RWPE2 (cell line): Measurements from ENCODE around the gene PHLDA2.

Experiments used
- ATAC-seq: fragments of 200-7000 bp; cut with Tn5 transposase; 3 replicates; pipeline ENCODE4 v1.9.1; 2021; ENCODE audit warnings: low read depth
- DNase-seq: peaks from one replicate; pipeline ENCODE4 v3.0.0-alpha.2; 2020; ENCODE audit warnings: low spot score
- H3K27ac ChIP-seq: fragments of 450-650 bp; 2 replicates; pipeline ENCODE4 v1.5.1; 2017; ENCODE audit warnings: mild to moderate bottlenecking; ENCODE audit not compliant: poor library complexity, severe bottlenecking
- H3K27me3 ChIP-seq: fragments of 250-450 bp; sonication (Bioruptor Pico); 2 replicates; pipeline ENCODE4 v1.5.1; 2021; ENCODE audit warnings: mild to moderate bottlenecking, moderate library complexity; ENCODE audit not compliant: insufficient read depth, poor library complexity, severe bottlenecking
- H3K36me3 ChIP-seq: fragments of 250-450 bp; sonication (Bioruptor Pico); 2 replicates; pipeline ENCODE4 v1.5.1; 2020; ENCODE audit warnings: low read depth, mild to moderate bottlenecking, moderate library complexity
- H3K4me1 ChIP-seq: fragments of 250-450 bp; sonication (Bioruptor Pico); 2 replicates; pipeline ENCODE4 v1.5.1; 2021; ENCODE audit warnings: mild to moderate bottlenecking, moderate library complexity; ENCODE audit not compliant: insufficient read depth, poor library complexity, severe bottlenecking
- H3K4me3 ChIP-seq: fragments of 250-450 bp; sonication (Bioruptor Pico); 2 replicates; pipeline ENCODE4 v1.5.1; 2021; ENCODE audit warnings: mild to moderate bottlenecking, moderate library complexity; ENCODE audit not compliant: severe bottlenecking
- H3K9me3 ChIP-seq: fragments of 250-450 bp; sonication (Bioruptor Pico); 2 replicates; pipeline ENCODE4 v1.5.1; 2021; ENCODE audit warnings: mild to moderate bottlenecking, moderate library complexity; ENCODE audit not compliant: severe bottlenecking
- CTCF ChIP-seq: fragments of 450-650 bp; IDR thresholded peaks from one replicate; pipeline ENCODE4 v1.5.1; 2017; ENCODE audit warnings: mild to moderate bottlenecking, moderate library complexity; ENCODE audit not compliant: poor library complexity, severe bottlenecking

PHLDA2 gene

DNA sequence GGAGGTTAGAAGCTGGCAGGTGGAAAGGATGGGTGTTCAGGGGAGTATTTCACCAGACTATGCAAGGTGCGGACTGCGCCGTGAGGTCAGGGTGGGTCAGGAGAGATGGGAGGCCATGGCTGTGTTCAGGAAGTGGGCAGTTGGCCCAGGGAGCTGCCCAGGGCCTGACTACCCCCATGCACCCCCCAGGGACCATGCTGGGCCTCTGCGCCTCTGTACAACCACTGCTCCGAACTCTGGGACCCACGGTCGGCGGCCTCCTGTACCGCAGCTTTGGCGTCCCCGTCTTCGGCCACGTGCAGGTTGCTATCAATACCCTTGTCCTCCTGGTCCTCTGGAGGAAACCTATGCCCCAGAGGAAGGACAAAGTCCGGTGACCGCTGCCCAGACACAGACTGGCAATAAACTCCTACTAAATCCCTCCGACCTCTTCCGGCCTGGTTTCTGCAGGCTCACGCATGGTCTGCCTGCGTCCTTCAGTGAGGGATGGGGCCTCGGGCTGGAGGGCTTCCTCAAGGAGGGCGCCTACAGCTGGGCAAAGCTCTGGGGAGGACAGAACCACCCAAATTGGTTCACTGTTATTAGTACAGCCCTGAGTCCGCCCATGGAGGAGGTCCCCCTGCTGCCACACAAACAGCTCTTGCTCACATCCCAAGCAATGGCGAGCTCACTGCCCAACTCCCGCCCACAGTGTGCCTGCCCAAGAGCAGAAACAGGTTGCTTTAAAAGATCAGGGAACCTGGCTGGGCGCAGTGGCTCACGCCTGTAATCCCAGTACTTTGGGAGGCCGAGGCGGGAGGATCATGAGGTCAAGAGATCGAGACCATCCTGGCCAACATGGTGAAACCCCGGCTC lies 4.2 kb downstream of the PHLDA2 start:
- H3K27me3 ChIP-seq = no peaks in the 10 kb centered on the region
- ATAC-seq = no peak
- H3K4me3 ChIP-seq = no peak overlapping the region
- H3K4me1 ChIP-seq = peaks cover 2% of the 10 kb centered on the region
- TF ChIP-seq CTCF = no peak
- H3K9me3 ChIP-seq = no peaks in the 10 kb centered on the region
- no peak for DNase-seq
- no peak overlapping the region for H3K27ac ChIP-seq
- peaks cover 22% of the 10 kb centered on the region for H3K36me3 ChIP-seq

DNA sequence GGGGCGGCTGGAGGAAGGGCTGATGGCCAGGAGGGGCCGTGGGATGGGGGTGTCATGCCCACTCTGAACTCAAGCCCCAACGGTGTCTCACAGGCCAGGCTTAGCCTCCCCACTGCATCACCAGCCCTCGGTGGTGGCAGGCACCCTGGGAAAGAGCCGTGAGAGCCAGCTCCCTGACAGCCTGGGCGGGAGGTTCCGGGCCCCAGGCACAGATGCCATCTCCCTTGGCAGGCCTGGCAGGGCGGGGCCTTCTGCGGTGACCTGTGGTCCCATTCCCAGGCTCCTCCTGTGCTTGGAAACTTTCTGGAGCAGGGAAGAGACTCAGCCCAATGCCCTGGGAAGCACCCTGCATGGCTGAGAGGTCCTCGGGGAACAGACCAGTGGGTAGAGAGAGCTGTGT lies 4.8 kb downstream of the PHLDA2 start:
- no peaks in the 10 kb centered on the region for H3K9me3 ChIP-seq
- TF ChIP-seq CTCF = no peak
- ATAC-seq (peak; percentile 6; the same call in 2 of the 3 replicates), DNase-seq (no peak)
- H3K4me1 ChIP-seq = peaks cover 2% of the 10 kb centered on the region
- H3K4me3 ChIP-seq = no peak overlapping the region
- no peaks in the 10 kb centered on the region for H3K27me3 ChIP-seq
- H3K27ac ChIP-seq = no peak overlapping the region
- peaks cover 22% of the 10 kb centered on the region for H3K36me3 ChIP-seq

DNA sequence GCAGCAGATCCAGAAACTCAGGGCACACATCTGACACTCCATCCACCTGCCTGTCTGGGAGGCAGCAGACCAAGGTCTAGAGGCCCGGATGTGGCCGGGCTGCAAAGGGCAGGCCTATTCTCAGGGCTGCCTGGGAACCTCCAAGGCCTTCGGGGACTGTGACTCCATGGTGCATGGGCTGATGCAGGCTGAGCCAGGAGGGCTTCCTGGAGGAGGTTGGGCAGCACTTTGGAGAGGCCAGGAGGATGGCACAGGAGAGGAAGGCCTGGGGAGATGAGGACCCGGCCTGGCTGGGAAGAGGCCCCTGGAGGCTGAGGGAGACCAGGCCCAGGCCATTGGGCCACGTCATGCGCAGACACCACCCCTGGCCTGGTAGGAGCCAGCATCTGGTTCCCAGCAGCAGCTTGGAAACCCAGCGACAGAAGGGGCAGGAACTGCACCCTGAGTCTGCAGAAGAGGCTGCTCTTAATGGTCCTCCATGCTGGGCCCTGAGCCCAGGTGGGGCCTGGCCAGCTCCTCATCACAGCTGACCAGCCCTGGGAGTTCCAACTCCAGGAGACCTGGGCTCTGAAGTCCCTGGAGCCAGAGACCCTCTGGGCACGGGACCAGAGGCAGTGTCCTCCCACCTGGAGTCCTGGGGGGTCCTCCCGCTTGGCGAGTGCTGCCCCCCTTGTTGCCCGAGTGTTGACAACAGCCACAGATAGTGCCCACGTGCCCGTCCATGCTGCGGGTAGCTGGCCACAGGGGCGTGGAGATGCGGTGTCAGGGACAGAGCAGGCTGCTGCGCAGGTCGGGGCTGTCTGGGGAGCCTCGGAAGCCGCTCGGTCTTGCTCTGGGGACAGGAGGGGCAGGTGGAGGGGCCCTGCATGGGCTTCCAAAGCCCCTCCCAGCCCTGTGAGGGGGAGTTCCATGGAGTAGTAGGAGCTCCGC lies 5.5 kb downstream of the PHLDA2 start:
- Histone ChIP-seq H3K4me3 (no peak overlapping the region), H3K36me3 (peaks cover 22% of the 10 kb centered on the region), H3K27me3 (no peaks in the 10 kb centered on the region), H3K9me3 (no peaks in the 10 kb centered on the region), H3K4me1 (peaks cover 2% of the 10 kb centered on the region), H3K27ac (no peak overlapping the region)
- DNase-seq (no peak), ATAC-seq (no peak)
- no peak for TF ChIP-seq CTCF

GRCh38 chr11:2922655-2923054 lies 6.6 kb downstream of the PHLDA2 start:
- Histone ChIP-seq H3K4me1 (peaks cover 2% of the 10 kb centered on the region), H3K27ac (no peak overlapping the region), H3K9me3 (no peaks in the 10 kb centered on the region), H3K4me3 (no peak overlapping the region), H3K27me3 (no peaks in the 10 kb centered on the region), H3K36me3 (peaks cover 12% of the 10 kb centered on the region)
- no peak for DNase-seq
- TF ChIP-seq CTCF = no peak
- ATAC-seq = no peak
